HG02623 (cell line): ENCODE data around the gene OAS1.

Experiments
- ATAC-seq: cut with Tn5 transposase; IDR thresholded peaks from one replicate; pipeline ENCODE4 v1.9.1; 2021; ENCODE audit warnings: moderate library complexity; ENCODE audit not compliant: unreplicated experiment

Gene OAS1

GRCh38 chr12:112906712-112907414 lies at the start of gene OAS1:
OAS1 (plus strand) TSS chr12:112906962; CDS start chr12:112907040, 78 bp downstream.
- ATAC-seq = peak; percentile 72

- no peak for ATAC-seq
Observed at GRCh38 chr12:112859291-112859690, 47.5 kb upstream of the OAS1 start.

GRCh38 chr12:112860181-112860580 lies 46.6 kb upstream of the OAS1 start:
- no peak for ATAC-seq

GRCh38 chr12:112861284-112861683 lies 45.5 kb upstream of the OAS1 start:
- ATAC-seq = no peak

- no peak for ATAC-seq
Observed at GRCh38 chr12:112862636-112863290, 44.0 kb upstream of the OAS1 start.

GRCh38 chr12:112868459-112869041 lies 38.2 kb upstream of the OAS1 start:
- no peak for ATAC-seq

- no peak for ATAC-seq
Observed at GRCh38 chr12:112869091-112869490, 37.7 kb upstream of the OAS1 start.

GRCh38 chr12:112869778-112870177 lies 37.0 kb upstream of the OAS1 start:
- no peak for ATAC-seq

- no peak for ATAC-seq
Observed at GRCh38 chr12:112870267-112870980, 36.3 kb upstream of the OAS1 start.

GRCh38 chr12:112875608-112876007 lies 31.2 kb upstream of the OAS1 start:
- ATAC-seq = no peak

- ATAC-seq = no peak
Observed at GRCh38 chr12:112876506-112876905, 30.3 kb upstream of the OAS1 start.

GRCh38 chr12:112877006-112877405 lies 29.8 kb upstream of the OAS1 start:
- ATAC-seq = no peak

- no peak for ATAC-seq
Observed at GRCh38 chr12:112878488-112878887, 28.3 kb upstream of the OAS1 start.

GRCh38 chr12:112879191-112879705 lies 27.5 kb upstream of the OAS1 start:
- ATAC-seq = no peak

- no peak for ATAC-seq
Observed at GRCh38 chr12:112881602-112882001, 25.2 kb upstream of the OAS1 start.

- ATAC-seq = no peak
Observed at GRCh38 chr12:112885236-112885635, 21.5 kb upstream of the OAS1 start.

- ATAC-seq = no peak
Observed at GRCh38 chr12:112887550-112887949, 19.2 kb upstream of the OAS1 start.

GRCh38 chr12:112891093-112892024 lies 15.4 kb upstream of the OAS1 start:
- no peak for ATAC-seq

GRCh38 chr12:112892856-112893255 lies 13.9 kb upstream of the OAS1 start:
- ATAC-seq = no peak

GRCh38 chr12:112894128-112894527 lies 12.6 kb upstream of the OAS1 start:
- ATAC-seq = no peak
